Activated naive CD4-positive, alpha-beta T cell treated with anti-CD3 and anti-CD28 coated beads for 36 hours (primary cell): ENCODE measurements around the gene TAS2R41. TPM values are rescaled to one million over a fixed set of nuclear protein-coding genes. Genes with fewer than 3 reads are reported as not detected.
"Not testable (repeated sequence)": the region's sequence is repeated elsewhere in the genome, so short reads cannot be mapped to it uniquely, and the experiment has no call there.

Experiments
- CTCF ChIA-PET: fragments of 350-600 bp; sonication (Branson Sonifier 250); formaldehyde crosslinking; loops from one replicate; lab custom pipeline; 2021; ENCODE audit warnings: antibody characterized with exemption; lab: Charles Lee
- DNase-seq: peaks from one replicate; pipeline ENCODE4 v3.0.0-alpha.2; 2020
- H3K27ac Mint-ChIP-seq: one replicate; pipeline ENCODE4 v1.8.0; 2021; ENCODE audit warnings: mild to moderate bottlenecking, mixed read lengths
- H3K27me3 Mint-ChIP-seq: one replicate; pipeline ENCODE4 v1.8.0; 2021; ENCODE audit warnings: low read depth, mixed read lengths
- H3K36me3 Mint-ChIP-seq: one replicate; pipeline ENCODE4 v1.8.0; 2021; ENCODE audit warnings: low read depth, mixed read lengths
- H3K4me1 Mint-ChIP-seq: one replicate; pipeline ENCODE4 v1.8.0; 2021; ENCODE audit warnings: low read depth, mixed read lengths
- H3K4me3 Mint-ChIP-seq: one replicate; pipeline ENCODE4 v1.8.0; 2021; ENCODE audit warnings: mild to moderate bottlenecking, moderate library complexity, mixed read lengths
- H3K9me3 Mint-ChIP-seq: one replicate; pipeline ENCODE4 v1.8.0; 2021; ENCODE audit warnings: mixed read lengths
- intact Hi-C: fragments of 100-400 bp; cut with micrococcal nuclease; formaldehyde crosslinking; loops from one replicate; pipeline ENCODE4 v1.15.1; 2023
- total RNA-seq, 2 experiments: library from RNA; stranded (reverse); gene quantifications; one replicate each; pipeline ENCODE4 v1.2.3, GENCODE V29; 2021

TAS2R41 gene
- total RNA-seq, 2 experiments from 2014 or later: not detected

- Mint-ChIP-seq H3K27ac (no peak overlapping the region), H3K27me3 (no peaks in the 10 kb centered on the region), H3K4me1 (peaks cover 2% of the 10 kb centered on the region), H3K36me3 (peaks cover 8% of the 10 kb centered on the region), H3K9me3 (peaks cover 9% of the 10 kb centered on the region), H3K4me3 (no peak overlapping the region)
- intact Hi-C loops: no loop called here
- no peak for DNase-seq
- CTCF ChIA-PET: no interaction called here
Observed at GRCh38 chr7:143459359-143459758, 18.3 kb upstream of the TAS2R41 start.

GRCh38 chr7:143460271-143460979 lies 17.2 kb upstream of the TAS2R41 start:
- no peak for DNase-seq
- peaks cover 11% of the 10 kb centered on the region for H3K36me3 Mint-ChIP-seq
- peaks cover 2% of the 10 kb centered on the region for H3K4me1 Mint-ChIP-seq
- peaks cover 9% of the 10 kb centered on the region for H3K9me3 Mint-ChIP-seq
- CTCF ChIA-PET: interaction anchor here (1.2 kb wide), 1 partner anchor 44 kb away, joined by 6 read pairs; no protein-coding TSS in a partner anchor
- H3K27me3 Mint-ChIP-seq: no peaks in the 10 kb centered on the region
- no peak overlapping the region for H3K27ac Mint-ChIP-seq
- intact Hi-C loops: no loop called here
- H3K4me3 Mint-ChIP-seq: no peak overlapping the region

GRCh38 chr7:143462045-143462444 lies 15.6 kb upstream of the TAS2R41 start:
- CTCF ChIA-PET: interaction anchor here (0.7 kb wide), 1 partner anchor 221 kb away, joined by 3 read pairs; no protein-coding TSS in a partner anchor

GRCh38 chr7:143463556-143463955 lies 14.1 kb upstream of the TAS2R41 start:
- Mint-ChIP-seq H3K36me3 (peaks cover 14% of the 10 kb centered on the region), H3K4me1 (no peaks in the 10 kb centered on the region), H3K27me3 (no peaks in the 10 kb centered on the region), H3K9me3 (peaks cover 9% of the 10 kb centered on the region), H3K27ac (no peak overlapping the region), H3K4me3 (no peak overlapping the region)
- CTCF ChIA-PET: interaction anchor here (0.5 to 1.2 kb wide), 2 partner anchors 20 to 46 kb away, joined by 3 to 6 read pairs; partner anchors contain the start of gene TAS2R60
- intact Hi-C loops: loop anchor here (2.0 kb wide), 1 partner anchor 13 kb away; the partner anchor contains the start of gene TAS2R41
- no peak for DNase-seq

More at GRCh38 chr7:143462045-143462444, 15.6 kb upstream of the TAS2R41 start:
- peaks cover 11% of the 10 kb centered on the region for H3K36me3 Mint-ChIP-seq
- H3K27ac Mint-ChIP-seq: no peak overlapping the region
- intact Hi-C loops: loop anchor here (2.0 kb wide), 1 partner anchor 15 kb away; the partner anchor contains the start of gene TAS2R41
- peaks cover 9% of the 10 kb centered on the region for H3K9me3 Mint-ChIP-seq
- no peak for DNase-seq
- no peaks in the 10 kb centered on the region for H3K27me3 Mint-ChIP-seq
- no peak overlapping the region for H3K4me3 Mint-ChIP-seq
- H3K4me1 Mint-ChIP-seq: no peaks in the 10 kb centered on the region

- CTCF ChIA-PET: interaction anchor here (0.5 to 1.2 kb wide), 2 partner anchors 21 to 47 kb away, joined by 3 to 6 read pairs; partner anchors contain the start of gene TAS2R60
- H3K4me1 Mint-ChIP-seq: no peaks in the 10 kb centered on the region
- peaks cover 14% of the 10 kb centered on the region for H3K36me3 Mint-ChIP-seq
- intact Hi-C loops: loop anchor here (2.0 kb wide), 1 partner anchor 13 kb away; the partner anchor contains the start of gene TAS2R41
- no peaks in the 10 kb centered on the region for H3K27me3 Mint-ChIP-seq
- no peak overlapping the region for H3K27ac Mint-ChIP-seq
- no peak for DNase-seq
- H3K9me3 Mint-ChIP-seq: peaks cover 9% of the 10 kb centered on the region
- no peak overlapping the region for H3K4me3 Mint-ChIP-seq
Observed at GRCh38 chr7:143463957-143464356, 13.7 kb upstream of the TAS2R41 start.

GRCh38 chr7:143467724-143468123 lies 9.9 kb upstream of the TAS2R41 start:
- Mint-ChIP-seq H3K36me3 (peaks cover 13% of the 10 kb centered on the region), H3K4me3 (no peak overlapping the region), H3K9me3 (peaks cover 3% of the 10 kb centered on the region), H3K4me1 (no peaks in the 10 kb centered on the region), H3K27ac (no peak overlapping the region), H3K27me3 (no peaks in the 10 kb centered on the region)
- CTCF ChIA-PET: no interaction called here
- no peak for DNase-seq
- intact Hi-C loops: no loop called here

- intact Hi-C loops, H3K27me3 Mint-ChIP-seq, H3K27ac Mint-ChIP-seq, H3K9me3 Mint-ChIP-seq, DNase-seq, H3K4me1 Mint-ChIP-seq, H3K4me3 Mint-ChIP-seq: not testable (repeated sequence)
- peaks cover 10% of the 10 kb centered on the region for H3K36me3 Mint-ChIP-seq
- CTCF ChIA-PET: interaction anchor here (0.7 kb wide), 1 partner anchor 11 kb away, joined by 4 read pairs; no protein-coding TSS in a partner anchor
Observed at GRCh38 chr7:143472071-143472689, 5.5 kb upstream of the TAS2R41 start.

- DNase-seq: no peak
- Mint-ChIP-seq H3K4me3 (no peak overlapping the region), H3K4me1 (peaks cover 24% of the 10 kb centered on the region), H3K27me3 (no peaks in the 10 kb centered on the region), H3K9me3 (no peaks in the 10 kb centered on the region), H3K36me3 (peaks cover 3% of the 10 kb centered on the region), H3K27ac (no peak overlapping the region)
- CTCF ChIA-PET: interaction anchor here (0.5 kb wide), 1 partner anchor 37 kb away, joined by 3 read pairs; no protein-coding TSS in a partner anchor
- intact Hi-C loops: no loop called here
Observed at GRCh38 chr7:143479055-143479766, 1.5 kb downstream of the TAS2R41 start.

GRCh38 chr7:143480501-143480900 lies 2.8 kb downstream of the TAS2R41 start:
- CTCF ChIA-PET: interaction anchor here (0.6 to 1.7 kb wide), 5 partner anchors 10 to 276 kb away, joined by 3 to 8 read pairs (median 5); no protein-coding TSS in a partner anchor
- DNase-seq: no peak
- H3K9me3 Mint-ChIP-seq: no peaks in the 10 kb centered on the region
- H3K27ac Mint-ChIP-seq: no peak overlapping the region
- no peak overlapping the region for H3K4me3 Mint-ChIP-seq
- peaks cover 24% of the 10 kb centered on the region for H3K4me1 Mint-ChIP-seq
- H3K27me3 Mint-ChIP-seq: no peaks in the 10 kb centered on the region
- intact Hi-C loops: no loop called here
- peaks cover 3% of the 10 kb centered on the region for H3K36me3 Mint-ChIP-seq

- intact Hi-C loops: no loop called here
- DNase-seq: no peak
- Mint-ChIP-seq H3K36me3 (peaks cover 3% of the 10 kb centered on the region), H3K27ac (no peak overlapping the region), H3K27me3 (no peaks in the 10 kb centered on the region), H3K4me1 (peaks cover 23% of the 10 kb centered on the region), H3K9me3 (no peaks in the 10 kb centered on the region), H3K4me3 (no peak overlapping the region)
- CTCF ChIA-PET: no interaction called here
Observed at GRCh38 chr7:143484119-143484518, 6.4 kb downstream of the TAS2R41 start.

GRCh38 chr7:143485094-143485493 lies 7.4 kb downstream of the TAS2R41 start:
- Mint-ChIP-seq H3K4me3 (no peak overlapping the region), H3K27me3 (no peaks in the 10 kb centered on the region), H3K27ac (no peak overlapping the region), H3K4me1 (peaks cover 21% of the 10 kb centered on the region), H3K9me3 (no peaks in the 10 kb centered on the region), H3K36me3 (peaks cover 3% of the 10 kb centered on the region)
- DNase-seq: no peak
- CTCF ChIA-PET: interaction anchor here (0.7 kb wide), 1 partner anchor 1605 kb away, joined by 5 read pairs; no protein-coding TSS in a partner anchor
- intact Hi-C loops: no loop called here

GRCh38 chr7:143485500-143485899 lies 7.8 kb downstream of the TAS2R41 start:
- DNase-seq: no peak
- H3K27me3 Mint-ChIP-seq: no peaks in the 10 kb centered on the region
- H3K4me1 Mint-ChIP-seq: peaks cover 18% of the 10 kb centered on the region
- no peak overlapping the region for H3K27ac Mint-ChIP-seq
- no peaks in the 10 kb centered on the region for H3K9me3 Mint-ChIP-seq
- peaks cover 3% of the 10 kb centered on the region for H3K36me3 Mint-ChIP-seq
- CTCF ChIA-PET: interaction anchor here (0.7 to 0.9 kb wide), 2 partner anchors 22 to 1605 kb away, joined by 3 to 5 read pairs; no protein-coding TSS in a partner anchor
- no peak overlapping the region for H3K4me3 Mint-ChIP-seq
- intact Hi-C loops: no loop called here
